PC-3 (cell line): ENCODE results near the gene PACRG.

Source experiments
- EZH2 ChIP-seq: fragments of 300-600 bp; sonication (generic); IDR thresholded peaks from one replicate; pipeline ENCODE4 v1.6.1; 2017; ENCODE audit warnings: antibody characterized with exemption, mild to moderate bottlenecking, low read length; ENCODE audit not compliant: unreplicated experiment
- EZH2phosphoT487 ChIP-seq: fragments of 300-600 bp; sonication (generic); IDR thresholded peaks from 2 replicates; pipeline ENCODE4 v1.6.1; 2018; ENCODE audit warnings: mild to moderate bottlenecking, antibody characterized with exemption, low read length, borderline replicate concordance
- TF ChIP-seq, protein P1 (sequence below): fragments of 300-600 bp; sonication (generic); conservative IDR thresholded peaks from 2 replicates; pipeline ENCODE4 v1.5.1; 2017; ENCODE audit warnings: antibody characterized with exemption, low read depth, mild to moderate bottlenecking, low read length

DNA sequence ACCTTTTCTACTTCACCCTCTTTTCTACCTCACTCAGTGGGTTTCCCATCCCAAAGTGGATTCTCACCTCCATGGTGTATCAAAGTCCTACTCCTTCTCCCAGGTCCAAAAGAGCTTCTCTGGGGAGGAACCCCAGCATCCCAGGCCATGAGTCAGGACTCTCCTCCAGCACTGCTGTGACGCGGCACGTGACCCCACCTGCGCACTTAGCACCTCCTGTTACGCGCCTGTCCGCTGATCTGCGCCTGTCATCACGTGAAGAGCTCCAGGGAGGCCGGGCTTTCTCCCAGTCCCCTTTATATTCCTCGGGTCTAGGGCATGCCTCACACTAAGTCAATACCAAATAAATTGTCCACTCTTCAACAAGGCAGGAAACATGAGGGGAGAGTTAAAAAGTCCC lies 459.8 kb downstream of the PACRG start:
- TF ChIP-seq, protein P1, sequence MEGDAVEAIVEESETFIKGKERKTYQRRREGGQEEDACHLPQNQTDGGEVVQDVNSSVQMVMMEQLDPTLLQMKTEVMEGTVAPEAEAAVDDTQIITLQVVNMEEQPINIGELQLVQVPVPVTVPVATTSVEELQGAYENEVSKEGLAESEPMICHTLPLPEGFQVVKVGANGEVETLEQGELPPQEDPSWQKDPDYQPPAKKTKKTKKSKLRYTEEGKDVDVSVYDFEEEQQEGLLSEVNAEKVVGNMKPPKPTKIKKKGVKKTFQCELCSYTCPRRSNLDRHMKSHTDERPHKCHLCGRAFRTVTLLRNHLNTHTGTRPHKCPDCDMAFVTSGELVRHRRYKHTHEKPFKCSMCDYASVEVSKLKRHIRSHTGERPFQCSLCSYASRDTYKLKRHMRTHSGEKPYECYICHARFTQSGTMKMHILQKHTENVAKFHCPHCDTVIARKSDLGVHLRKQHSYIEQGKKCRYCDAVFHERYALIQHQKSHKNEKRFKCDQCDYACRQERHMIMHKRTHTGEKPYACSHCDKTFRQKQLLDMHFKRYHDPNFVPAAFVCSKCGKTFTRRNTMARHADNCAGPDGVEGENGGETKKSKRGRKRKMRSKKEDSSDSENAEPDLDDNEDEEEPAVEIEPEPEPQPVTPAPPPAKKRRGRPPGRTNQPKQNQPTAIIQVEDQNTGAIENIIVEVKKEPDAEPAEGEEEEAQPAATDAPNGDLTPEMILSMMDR, result no peak
- no peak for TF ChIP-seq EZH2phosphoT487
- TF ChIP-seq EZH2, result no peak
